Activated T-helper 9 cell treated with anti-CD3 and anti-CD28 coated beads, Interleukin-2, amount 50 U/mL, for 16 hours (primary cell): ENCODE data around the gene CHD5.

Experiments
- DNase-seq: peaks from one replicate; pipeline ENCODE4 v3.0.0-alpha.2; 2020; ENCODE audit warnings: low read depth

CHD5 gene

DNA sequence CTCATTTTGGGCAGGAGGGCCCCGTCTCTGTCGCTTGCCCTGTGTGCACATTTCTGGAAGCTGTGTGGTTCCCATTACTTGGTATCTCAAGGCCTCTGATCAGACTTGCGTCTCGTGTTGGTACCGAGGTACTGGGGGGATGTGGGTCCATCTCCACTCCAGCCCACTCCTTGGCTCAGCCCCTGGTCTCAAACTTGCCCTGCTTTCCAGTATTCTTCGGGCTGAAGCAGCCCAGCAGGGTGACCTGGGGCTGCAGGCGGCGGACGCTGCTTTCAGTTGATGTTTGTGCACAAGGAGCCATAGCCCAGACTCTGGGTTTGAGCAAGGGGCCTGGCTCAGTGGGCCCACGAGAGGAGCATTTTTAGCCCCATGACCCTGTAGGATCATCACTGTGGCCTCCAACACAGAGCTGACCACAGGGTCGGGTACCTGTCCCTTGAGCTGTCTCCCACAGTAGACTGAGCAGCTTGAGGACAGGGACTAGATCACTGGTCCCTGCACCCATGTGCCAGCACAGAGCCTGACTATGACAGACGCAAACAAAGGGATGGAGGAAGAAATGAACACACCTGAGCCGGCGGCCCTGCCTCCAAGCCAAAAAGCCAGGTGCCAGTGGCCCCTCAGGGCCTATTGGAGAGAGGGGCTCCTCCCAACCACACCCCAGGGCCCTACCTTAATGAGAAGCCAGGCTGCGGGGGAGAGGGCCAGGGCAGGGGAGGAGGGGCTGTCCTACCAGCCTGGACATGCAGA lies 46.8 kb downstream of the CHD5 start:
- DNase-seq = no peak

DNA sequence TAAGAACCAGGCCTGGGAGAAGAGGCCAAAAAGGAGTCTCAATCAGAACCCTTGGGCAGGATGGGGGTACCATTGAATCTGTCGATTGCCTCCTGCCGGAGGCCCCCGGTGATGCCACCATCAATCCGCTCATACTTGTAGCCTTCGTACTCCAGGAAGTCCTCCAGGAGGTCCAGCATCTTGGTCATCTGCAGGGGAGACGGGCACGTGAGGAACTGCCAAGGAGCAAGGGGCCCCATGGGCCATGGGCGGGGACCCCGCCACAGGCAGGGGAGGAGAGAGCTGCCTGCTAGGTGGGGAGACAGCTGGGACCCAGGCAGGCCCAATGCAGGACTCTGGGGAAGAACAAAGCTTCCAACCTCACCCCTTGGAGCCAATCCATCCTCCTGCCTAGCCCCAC lies 48.6 kb downstream of the CHD5 start:
- DNase-seq = no peak

DNA sequence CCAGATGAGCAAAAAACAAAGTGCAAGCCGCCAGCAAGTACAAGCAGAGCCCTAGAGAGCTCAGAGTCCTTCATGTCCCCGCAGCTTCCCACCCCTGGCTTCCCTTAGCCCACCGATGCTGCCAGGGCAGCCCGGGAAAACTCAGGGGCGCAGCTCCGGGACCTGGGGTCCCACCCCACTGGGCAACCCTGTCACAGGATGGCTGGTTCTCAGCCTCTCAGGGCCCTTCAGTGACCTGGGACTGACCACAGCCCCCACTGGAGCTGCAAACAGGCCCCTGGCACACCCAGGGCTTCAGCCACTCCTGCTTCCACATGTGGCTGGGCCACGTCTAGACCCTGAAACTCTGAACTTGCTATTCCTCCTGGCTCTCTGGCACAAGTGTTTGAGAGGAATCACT lies 49.5 kb downstream of the CHD5 start:
- no peak for DNase-seq

DNA sequence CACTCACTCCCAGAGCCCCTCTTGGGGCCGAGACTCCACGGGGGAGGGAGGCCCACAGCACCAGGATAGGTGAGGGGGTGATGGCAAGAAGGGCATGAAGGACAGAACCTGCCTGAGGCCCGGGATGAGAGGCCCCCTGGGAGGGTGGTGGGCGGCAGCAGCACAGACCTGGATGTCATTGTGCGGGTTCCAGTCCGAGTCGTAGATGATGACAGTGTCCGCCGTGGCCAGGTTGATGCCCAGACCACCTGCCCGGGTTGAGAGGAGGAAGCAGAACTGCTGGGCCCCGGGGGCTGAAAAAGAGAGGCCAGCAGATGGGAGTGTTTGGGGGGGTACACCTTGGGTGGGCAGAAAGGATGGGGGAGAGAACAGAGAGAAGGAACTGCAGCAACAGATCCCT lies 50.1 kb downstream of the CHD5 start:
- DNase-seq = no peak

DNA sequence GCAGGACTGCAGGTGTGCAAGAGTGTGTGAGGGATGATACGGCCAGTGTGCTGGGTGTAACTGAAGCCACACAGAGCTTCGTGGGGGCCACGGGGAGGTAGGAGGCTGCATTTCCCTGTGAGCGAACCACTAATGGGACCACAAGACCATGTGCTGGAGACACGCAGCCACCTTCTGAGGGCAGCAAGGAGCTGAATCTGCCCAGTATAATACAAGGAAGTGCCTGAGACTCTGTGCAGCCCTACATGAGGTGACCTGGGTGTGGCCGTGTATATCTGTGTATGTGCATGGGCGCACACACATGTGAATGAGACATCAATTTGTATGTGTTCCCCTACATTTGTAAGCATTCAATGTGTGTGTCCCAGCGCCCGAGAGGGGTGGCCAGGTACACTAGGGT lies 50.8 kb downstream of the CHD5 start:
- no peak for DNase-seq

DNA sequence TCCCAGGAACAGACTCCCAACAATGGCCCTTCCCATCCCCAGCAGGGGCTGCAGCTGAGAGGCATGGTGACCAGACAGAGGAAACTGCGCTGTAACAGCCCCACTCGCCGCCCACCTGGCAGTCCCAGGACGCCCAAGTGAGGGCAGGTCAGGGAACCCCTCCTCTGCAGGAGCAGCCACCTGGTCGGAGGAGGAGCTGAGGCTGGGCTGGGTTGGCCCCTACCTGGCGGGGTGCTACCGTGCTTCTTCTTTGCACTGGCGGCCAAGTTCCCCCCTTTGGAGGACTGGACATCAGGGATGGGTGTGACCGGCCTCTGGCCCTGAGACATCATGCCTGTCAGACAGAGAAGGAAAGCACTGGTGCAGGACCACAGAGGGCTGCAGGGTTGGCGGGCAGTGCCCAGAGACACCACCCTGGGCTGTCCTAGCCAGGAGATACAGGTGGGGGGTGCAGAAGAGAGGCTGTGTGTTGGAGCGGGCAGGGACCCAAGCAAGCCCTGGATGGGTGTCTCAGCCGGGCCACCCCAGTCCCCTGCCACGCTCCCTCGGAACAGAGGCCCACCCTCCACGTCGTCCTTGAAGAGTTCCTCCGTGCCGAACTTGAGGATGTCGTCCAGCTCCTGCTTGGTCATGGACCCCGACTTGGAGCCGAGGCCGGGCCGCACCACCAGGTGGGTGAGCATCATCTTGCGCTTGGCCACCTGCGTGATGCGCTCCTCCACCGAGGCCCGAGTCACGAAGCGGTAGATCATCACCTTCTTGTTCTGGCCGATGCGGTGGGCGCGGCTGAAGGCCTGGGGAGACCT lies 51.6 kb downstream of the CHD5 start:
- no peak for DNase-seq

DNA sequence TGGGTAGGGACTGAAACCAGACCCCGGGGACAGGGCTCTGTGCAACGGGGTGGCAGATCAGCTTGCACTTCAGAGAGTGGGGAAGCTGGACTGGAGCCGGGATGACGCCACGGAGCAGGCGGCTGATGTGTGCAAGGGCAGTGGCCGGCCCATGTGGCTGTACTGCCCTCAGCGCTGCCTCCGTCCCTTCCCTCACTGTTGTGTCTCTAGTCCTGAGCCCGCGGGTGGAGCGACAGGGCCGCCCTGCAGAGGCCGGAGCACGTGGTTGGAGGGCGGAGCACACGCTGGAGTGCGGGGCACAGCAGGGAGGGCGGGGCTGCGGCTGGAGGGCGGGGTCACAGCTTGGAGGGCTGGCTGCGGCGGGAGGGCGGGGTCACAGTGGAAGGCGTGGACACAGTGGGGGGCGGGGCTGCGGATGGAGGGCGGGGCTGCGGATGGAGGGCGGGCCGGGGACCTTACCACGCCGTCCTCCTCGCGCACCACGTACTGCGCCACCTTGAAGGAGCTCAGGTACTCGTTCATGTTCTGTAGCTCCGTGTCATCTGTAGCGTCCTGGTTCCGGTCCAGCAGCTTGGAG lies 52.4 kb downstream of the CHD5 start:
- DNase-seq = peak; percentile 58

DNA sequence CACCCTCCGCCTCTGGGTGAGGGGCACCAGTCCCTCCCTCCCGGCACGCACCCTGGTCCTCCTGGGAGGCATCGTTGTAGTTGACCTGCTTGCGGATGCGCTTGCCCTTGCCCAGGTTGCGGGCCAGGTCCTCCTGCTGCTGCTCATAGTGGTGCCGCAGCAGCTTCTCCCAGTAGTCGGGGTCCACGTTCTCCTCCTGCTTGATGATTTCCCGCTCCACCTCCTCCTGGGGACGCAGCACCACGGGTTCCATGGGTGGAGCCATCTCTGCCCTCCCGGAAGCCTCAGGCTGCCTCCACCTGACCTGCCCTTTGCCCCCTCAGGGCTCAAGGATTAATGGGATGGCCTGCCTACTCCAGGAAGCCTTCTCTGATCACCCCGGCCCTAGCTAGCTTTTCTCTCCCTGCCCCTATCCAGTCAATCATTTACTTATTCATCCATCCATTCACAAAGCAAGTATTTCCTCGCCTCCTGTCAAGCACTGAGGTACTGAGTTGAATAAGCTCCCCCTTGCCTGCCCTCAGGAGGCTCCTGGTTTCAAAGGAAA lies 53.5 kb downstream of the CHD5 start:
- no peak for DNase-seq

DNA sequence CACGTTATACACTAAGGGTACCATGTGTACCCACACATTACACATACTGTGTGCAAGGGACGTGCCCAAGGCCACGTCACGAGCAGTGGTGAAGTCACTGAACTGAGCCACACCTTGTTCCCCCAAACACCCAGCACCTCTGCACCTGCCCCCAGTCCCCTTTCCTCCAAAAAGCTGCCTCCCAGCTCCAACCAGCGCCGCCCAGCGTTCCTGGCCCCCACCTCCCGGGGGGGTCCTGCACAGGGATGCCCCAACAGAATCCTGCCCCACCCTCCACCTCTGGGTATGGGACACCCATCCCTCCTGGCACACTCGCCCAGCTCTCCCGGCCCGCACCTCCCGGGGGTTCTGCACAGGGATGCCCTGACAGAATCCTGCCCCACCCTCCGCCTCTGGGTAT lies 54.1 kb downstream of the CHD5 start:
- no peak for DNase-seq

DNA sequence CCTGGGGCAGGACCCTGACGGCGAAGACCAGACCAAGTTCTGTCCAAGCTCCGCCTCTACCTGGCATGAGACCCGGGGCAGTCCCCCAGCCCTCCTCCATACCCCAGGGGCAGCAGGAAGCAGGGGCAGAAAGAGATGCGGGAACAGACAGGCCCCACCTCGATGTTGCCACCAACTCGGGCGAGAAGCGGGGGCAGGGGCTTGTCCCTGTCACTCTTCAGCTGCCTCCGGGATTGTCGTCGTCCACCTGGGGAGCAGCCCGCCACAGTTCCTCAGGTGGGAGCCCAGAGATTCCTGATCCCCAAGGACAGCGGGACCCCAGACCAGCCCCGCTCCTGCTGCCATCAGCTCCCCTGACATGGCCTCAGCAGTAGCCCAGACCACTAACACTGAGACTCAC lies 54.8 kb downstream of the CHD5 start:
- DNase-seq = no peak

DNA sequence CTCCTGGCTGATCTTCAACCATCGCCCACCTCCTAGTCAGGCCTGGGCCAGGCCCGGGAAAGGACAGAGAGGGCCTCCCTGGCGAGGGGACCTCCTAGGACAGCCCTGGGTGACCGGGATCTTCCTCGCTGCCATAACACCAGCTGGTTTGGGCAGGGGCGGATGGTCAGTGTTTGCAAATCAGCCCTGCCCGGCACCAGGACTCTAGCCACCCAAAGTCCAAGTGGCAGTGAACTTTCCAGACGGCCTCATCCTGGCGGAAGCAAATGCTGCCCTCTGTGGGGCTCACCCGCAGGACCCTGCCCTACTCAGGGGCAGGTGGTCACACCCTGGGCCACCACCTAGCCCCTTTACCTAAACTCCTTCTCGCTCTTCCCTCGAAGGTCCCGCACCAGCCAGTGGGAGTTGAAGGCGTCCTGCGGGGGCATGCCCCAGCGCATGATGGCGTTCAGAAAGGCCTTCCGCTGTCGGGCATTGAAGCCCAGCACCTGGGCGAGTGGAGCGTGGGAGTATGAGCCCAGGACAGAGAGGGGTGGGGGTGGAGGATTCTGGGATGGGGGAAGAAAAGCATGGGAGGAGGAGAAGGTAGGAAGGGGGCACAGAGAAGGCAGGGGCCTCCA lies 55.3 kb downstream of the CHD5 start:
- DNase-seq = no peak

DNA sequence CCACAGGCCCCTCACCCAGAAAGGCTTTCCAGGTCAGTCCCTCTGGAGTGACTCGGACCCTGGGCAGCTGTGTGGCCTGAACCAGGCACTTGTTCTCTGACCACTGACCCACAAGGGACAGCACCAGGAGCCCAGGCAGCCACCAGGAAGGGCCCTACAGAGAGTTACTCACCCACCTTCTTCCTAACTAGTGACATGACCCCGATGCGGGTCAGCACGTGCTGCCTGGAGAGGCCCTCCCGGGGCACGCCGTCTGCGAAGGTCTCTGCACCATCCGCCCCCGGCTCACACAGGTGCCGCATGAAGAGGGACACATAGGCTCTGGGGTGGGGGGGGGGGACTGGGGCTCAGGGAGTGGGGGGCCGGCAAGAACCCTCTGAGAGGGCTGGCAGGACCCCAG lies 55.8 kb downstream of the CHD5 start:
- no peak for DNase-seq

DNA sequence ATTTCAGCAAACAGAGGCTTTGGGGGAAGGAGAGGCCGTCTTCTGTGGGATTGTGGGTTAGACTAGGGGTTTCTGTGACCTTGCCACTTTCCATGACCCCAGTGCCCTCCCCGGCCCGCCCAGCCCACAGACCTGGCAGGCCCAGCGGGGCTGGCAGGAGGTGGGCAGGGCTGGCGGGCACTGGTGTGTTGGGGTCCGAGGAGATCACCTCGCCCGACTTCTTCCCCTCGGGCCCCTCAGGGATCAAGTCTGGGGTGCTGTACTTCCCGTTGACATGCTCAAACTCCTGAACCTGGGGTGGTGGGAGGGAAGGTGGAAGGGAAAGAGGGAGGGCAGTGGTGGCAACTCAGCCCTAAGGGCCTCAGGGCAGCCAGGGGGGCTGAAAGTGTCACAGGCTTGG lies 56.3 kb downstream of the CHD5 start:
- DNase-seq = no peak

DNA sequence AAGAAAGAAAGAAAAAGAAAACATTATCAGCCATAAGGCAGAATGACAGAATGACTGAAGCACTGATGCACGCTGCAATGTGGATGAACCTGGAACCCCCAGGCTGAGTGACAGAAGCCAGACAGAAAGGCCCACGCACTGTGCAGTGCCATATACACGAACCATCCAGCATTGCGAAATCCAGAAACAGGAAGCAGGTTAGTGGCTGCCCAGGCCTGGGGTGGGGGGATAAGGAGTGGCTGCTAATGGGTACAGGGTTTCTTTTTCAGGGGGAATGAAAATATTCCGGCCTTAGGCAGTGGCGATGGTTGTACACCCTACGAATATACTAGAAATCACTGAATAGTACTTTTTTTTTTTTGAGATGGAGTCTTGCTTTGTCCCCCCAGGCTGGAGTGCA lies 57.0 kb downstream of the CHD5 start:
- no peak for DNase-seq

DNA sequence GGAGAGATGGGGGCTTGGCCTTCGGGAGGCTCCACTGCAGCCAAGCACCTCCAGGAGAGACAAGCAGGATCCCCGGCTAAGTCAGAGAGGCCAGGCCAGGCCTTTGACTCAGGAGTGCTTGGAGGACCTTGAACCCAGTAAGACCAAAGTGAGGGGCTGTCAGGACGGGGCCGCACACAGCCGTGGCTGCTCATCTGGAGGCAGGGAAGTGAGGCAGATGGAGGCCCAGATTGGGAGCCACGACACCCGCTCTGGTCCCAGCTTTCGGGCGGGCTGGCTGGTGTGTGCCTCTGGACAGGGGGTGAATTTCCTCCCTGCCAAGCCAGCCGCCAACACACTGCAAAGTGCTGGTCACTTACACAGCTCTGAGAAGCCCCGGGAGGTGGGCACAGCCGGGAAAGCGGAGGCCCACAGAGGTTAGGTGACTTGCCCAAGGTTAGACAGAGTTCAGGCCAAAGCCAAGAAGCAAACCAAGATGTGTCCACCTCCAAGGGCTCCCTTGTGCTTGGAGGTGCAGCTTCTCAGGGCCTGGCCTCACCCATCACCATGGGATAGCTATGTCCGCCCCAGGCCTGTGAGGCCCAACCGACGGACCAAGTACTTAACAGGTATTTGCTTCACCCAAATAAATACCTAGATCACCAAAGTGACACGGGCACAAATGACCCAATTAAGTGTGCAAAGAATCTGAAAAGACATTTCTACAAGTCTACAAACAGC lies 58.3 kb downstream of the CHD5 start:
- DNase-seq = no peak

DNA sequence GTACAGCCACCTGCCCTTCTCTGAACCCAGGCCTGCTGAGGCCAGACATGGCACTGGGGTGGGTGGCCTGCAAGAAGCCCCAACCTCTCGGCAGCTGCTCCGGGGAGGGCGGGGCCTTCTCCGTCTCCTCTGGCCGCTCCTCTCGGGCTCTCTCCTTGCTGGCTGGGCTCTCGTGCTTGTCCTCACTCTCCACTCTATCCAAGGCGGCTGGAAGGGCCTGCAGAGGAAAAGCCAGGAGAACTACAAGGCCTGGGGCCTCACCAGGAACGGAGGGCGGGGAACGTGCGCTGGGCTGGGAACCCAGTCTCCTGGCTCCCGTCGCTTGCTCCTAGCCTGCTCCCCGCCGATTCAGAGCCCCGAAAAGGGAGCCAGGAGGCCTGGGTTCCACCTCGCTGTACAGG lies 59.1 kb downstream of the CHD5 start:
- no peak for DNase-seq

DNA sequence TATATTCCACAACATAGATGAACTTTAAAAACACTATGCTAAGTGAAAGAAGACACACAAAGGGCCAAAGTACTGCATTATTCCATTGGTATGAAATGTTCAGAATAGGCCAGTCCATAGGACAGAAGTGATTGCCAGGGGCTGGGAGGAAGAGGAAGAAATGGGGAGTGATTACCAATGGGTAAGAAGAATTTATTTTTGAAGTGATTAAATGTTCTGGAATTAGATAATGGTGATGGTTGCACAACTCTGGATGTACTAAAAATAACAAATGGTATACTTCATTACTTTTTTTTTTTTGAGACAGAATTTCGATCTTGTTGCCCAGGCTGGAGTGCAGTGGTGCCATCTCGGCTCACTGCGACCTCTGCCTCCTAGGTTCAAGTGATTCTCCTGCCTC lies 61.7 kb downstream of the CHD5 start:
- DNase-seq = no peak

DNA sequence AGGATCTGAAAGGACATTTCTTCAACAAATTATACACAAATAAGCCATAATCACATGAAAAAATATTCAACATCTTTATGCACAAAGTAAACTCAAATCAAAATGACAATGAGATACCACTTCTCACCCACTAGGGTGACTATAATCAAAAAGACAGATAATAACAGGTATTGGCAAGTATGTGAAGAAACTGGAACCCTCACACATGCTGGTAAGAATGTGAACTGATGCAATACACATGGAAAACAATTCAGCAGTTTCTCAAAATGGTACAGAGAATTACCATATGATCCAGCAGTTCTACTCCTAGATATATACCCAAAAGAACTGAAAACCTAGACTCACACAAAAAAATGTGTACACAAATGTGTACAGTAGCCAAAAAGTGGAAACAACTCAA lies 62.5 kb downstream of the CHD5 start:
- no peak for DNase-seq

DNA sequence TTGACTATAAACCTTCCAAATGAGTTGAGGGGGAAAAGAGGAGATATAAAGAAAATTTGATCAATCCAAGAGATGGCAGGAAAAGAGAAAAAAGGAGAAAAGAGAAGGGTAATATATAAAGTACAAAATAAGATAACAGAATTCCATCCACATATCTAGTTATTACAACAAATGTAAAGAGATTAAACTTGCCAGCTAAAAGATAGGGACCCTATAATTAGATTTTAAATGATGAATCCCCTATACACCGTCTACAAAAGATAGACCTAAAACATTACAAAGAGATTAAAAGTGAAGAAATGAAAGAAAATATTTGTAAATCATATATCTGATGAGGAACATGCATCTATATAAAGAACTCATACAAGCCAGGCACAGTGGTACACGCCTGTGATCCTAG lies 63.1 kb downstream of the CHD5 start:
- DNase-seq = no peak

DNA sequence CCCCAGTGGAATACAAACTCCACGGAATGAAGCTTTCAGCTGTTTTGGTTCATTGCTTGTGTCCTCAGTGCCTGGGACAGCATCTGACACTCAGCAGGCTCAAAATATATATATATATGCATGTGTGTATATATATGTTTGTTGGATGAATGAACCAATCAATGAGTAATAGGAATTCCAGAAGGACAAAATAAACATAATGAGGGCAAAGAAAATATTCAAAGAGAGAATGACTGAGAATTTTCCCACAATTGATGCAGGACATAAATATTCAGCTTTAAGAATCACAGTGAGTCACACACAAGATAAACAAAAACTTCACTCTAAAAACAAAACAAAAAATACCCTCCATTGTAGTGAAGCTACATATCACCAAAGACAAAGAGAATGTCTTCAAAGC lies 64.0 kb downstream of the CHD5 start:
- no peak for DNase-seq

DNA sequence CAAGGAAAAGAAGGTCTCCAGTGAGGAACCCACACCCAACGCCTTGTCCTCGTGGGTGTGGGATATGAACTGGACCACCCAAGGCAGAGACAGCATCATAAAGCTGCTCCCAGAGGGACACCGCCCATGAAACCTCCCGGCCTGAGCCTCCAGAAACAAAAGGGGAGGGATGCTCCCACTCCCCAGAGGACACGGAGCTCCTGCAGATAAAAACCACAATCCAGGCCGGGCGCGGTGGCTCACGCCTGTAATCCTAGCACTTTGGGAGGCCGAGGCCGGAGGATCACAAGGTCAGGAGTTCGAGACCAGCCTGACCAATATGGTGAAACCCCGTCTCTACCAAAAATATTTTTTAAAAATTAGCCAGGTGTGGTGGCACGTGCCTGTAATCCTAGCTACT lies 66.4 kb downstream of the CHD5 start:
- no peak for DNase-seq

DNA sequence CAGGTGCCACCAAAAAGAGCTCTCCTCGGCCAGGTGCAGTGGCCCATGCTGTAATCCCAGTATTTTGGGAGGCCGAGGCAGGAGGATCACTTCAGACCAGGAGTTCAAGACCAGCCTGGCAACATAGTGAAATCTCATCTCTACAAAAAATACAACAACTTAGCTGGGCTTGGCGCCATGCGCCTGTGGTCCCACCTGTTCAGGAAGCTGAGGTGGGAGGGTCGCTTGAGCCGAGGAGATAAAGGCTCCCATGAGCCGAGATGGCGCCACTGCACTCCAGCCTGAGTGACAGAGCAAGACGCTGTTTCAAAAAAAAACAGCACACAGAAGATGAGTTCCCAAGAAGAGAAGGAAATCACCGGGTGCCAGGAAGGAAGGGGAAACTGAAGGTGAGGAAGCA lies 67.0 kb downstream of the CHD5 start:
- DNase-seq = no peak
